Left lung (tissue), 10 donors: Measurements from ENCODE around the gene ARHGAP19. TPM values are rescaled to one million over a fixed set of nuclear protein-coding genes. Genes with fewer than 3 reads are reported as not detected.

Experiments
- ATAC-seq: fragments of 200-7000 bp; cut with Tn5 transposase; one replicate; pipeline ENCODE4 v1.9.1; 2020; ENCODE audit warnings: moderate library complexity
- DNase-seq, 4 donors: peaks; one replicate each; pipeline ENCODE4 v3.0.0-alpha.2; 2013 to 2020
- H3K27ac ChIP-seq, 2 donors: fragments of 200-600 bp; sonication (generic) in 1 of 2; one replicate each; pipeline versions ENCODE4 v1.5.0 to v1.8.0; 2020 to 2021
- H3K27me3 ChIP-seq, 2 donors: fragments of 200-600 bp; sonication (generic) in 1 of 2; one replicate each; pipeline versions ENCODE4 v1.5.0 to v1.8.0; 2020 to 2021
- H3K36me3 ChIP-seq, 2 donors: fragments of 200-600 bp; sonication (generic) in 1 of 2; one replicate each; pipeline versions ENCODE4 v1.5.0 to v1.8.0; 2020 to 2021
- H3K4me1 ChIP-seq, 2 donors: fragments of 200-600 bp; one replicate each; pipeline ENCODE4 v1.8.0; 2021
- H3K4me3 ChIP-seq, 2 donors: fragments of 200-600 bp; sonication (generic) in 1 of 2; one replicate each; pipeline versions ENCODE4 v1.5.0 to v1.8.0; 2020 to 2021; ENCODE audit warnings: mild to moderate bottlenecking in 1 of 2
- H3K9me3 ChIP-seq, 2 donors: fragments of 200-600 bp; sonication (generic) in 1 of 2; one replicate each; pipeline versions ENCODE4 v1.5.0 to v1.8.0; 2020 to 2021
- CTCF ChIP-seq, 2 donors: fragments of 200-600 bp; sonication (generic) in 1 of 2; IDR thresholded peaks; one replicate each; pipeline versions ENCODE4 v1.5.0 to v1.8.0; 2021; ENCODE audit warnings: antibody characterized with exemption in 2 of 2
- intact Hi-C, 2 donors: fragments of 100-400 bp; cut with DNase I; formaldehyde crosslinking; loops; one replicate each; pipeline versions ENCODE4 v1.11.2 to v1.14.2; 2022
- polyA plus RNA-seq, 6 donors: library from polyadenylated mRNA; unstranded; fragments of 120-200 nt; gene quantifications; one replicate each; pipeline ENCODE4 v1.2.1, GENCODE V29; 2013; ENCODE audit not compliant: insufficient read length in 6 of 6
- total RNA-seq, 2 donors: library from RNA; stranded (reverse); fragmentation: NEBNext Ultra II Directional; extraction: Animal tissue kit (Norgen Biotek cat#: 25700); gene quantifications; one replicate each; pipeline ENCODE4 v1.2.1, GENCODE V29; 2021
- donor health status: DM: no; HTN: yes; CAD: no.
- donor health status: DM: no; HTN: no; CAD: no.

The ARHGAP19 gene
- total and polyA plus RNA-seq, 8 donors: 9.8 to 30.7 (median 25.9) TPM

GRCh38 chr10:97207131-97207530 lies 85.3 kb downstream of the ARHGAP19 start:
- Histone ChIP-seq H3K4me1 (no peaks in the 10 kb centered on the region), H3K27me3 (no peaks in the 10 kb centered on the region), H3K9me3 (no peaks in the 10 kb centered on the region), H3K27ac (no peak overlapping the region), H3K4me3 (no peak overlapping the region), H3K36me3 (no peaks in the 10 kb centered on the region)
- ATAC-seq (no peak), DNase-seq (no peak)
- intact Hi-C loops: loop anchor here in 1 of 2 donors (5.0 kb wide), 1 partner anchor 135 kb away; no protein-coding TSS in a partner anchor
- TF ChIP-seq CTCF (IDR thresholded peaks at IDR 0.05): no peak

- Histone ChIP-seq H3K36me3 (no peaks in the 10 kb centered on the region), H3K27me3 (peaks cover 0 to 9% of the 10 kb centered on the region in 2 donors), H3K9me3 (no peaks in the 10 kb centered on the region), H3K4me3 (no peak overlapping the region), H3K27ac (no peak overlapping the region), H3K4me1 (no peaks in the 10 kb centered on the region)
- no peak for ATAC-seq
- TF ChIP-seq CTCF (IDR thresholded peaks at IDR 0.05): no peak
- no peak for DNase-seq
- intact Hi-C loops: loop anchor here in 1 of 2 donors (5.0 kb wide), 1 partner anchor 133 kb away; no protein-coding TSS in a partner anchor
Observed at GRCh38 chr10:97204826-97205679, 87.4 kb downstream of the ARHGAP19 start.

- no peak overlapping the region for H3K27ac ChIP-seq
- DNase-seq (no peak), ATAC-seq (no peak)
- TF ChIP-seq CTCF (IDR thresholded peaks at IDR 0.05): no peak
- no peaks in the 10 kb centered on the region for H3K36me3 ChIP-seq
- H3K27me3 ChIP-seq: peaks cover 0 to 21% of the 10 kb centered on the region in 2 donors
- no peaks in the 10 kb centered on the region for H3K9me3 ChIP-seq
- no peak overlapping the region for H3K4me3 ChIP-seq
- no peaks in the 10 kb centered on the region for H3K4me1 ChIP-seq
- intact Hi-C loops: no loop called here
Observed at GRCh38 chr10:97203220-97203619, 89.2 kb downstream of the ARHGAP19 start.

DNA sequence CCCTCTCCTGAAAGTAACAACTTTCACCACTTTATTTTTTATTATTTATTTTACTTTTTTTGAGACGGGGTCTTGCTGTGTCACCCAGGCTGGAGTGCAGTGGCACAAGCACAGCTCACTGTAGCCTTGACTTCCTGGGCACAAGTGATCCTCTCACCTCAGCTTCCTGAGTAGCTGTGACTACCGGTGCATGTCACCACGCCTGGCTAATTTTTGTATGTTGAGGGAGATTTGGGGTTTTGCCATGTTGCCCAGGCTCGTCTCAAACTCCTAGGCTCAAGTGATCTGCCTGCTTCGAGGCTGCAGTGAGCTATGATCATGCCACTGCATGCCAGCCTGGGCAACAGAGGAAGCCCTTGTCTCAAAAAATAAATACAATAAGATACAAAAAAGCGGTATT lies 91.8 kb downstream of the ARHGAP19 start:
- TF ChIP-seq CTCF (IDR thresholded peaks at IDR 0.05): no peak
- ATAC-seq: no peak
- Histone ChIP-seq H3K27ac (no peak overlapping the region), H3K4me1 (peaks cover 0 to 10% of the 10 kb centered on the region in 2 donors), H3K27me3 (peaks cover 0 to 45% of the 10 kb centered on the region in 2 donors), H3K4me3 (no peak overlapping the region), H3K9me3 (no peaks in the 10 kb centered on the region), H3K36me3 (no peaks in the 10 kb centered on the region)
- intact Hi-C loops: no loop called here
- no peak for DNase-seq

DNA sequence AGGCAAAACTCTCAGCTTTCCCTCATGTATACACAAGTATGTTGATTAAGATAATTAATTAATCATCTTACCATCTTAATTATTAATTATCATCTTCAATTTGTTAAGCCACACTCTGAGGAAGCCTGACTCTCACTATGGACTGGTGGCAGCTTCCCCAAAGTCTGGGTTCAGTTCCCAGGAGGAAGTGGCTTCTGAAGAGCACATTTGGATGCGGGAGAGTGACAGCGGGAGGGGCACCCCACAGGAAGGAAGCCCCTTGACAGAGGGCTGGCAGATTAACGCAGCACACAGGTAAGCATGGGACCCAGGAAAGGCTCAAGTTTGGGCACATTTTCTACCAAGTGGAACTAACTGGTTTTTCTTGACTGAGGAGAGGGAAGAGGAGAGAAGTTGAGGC lies 93.3 kb downstream of the ARHGAP19 start:
- Histone ChIP-seq H3K9me3 (no peaks in the 10 kb centered on the region), H3K36me3 (no peaks in the 10 kb centered on the region), H3K27me3 (peaks cover 0 to 59% of the 10 kb centered on the region in 2 donors), H3K4me1 (peaks cover 0 to 10% of the 10 kb centered on the region in 2 donors), H3K27ac (no peak overlapping the region), H3K4me3 (no peak overlapping the region)
- TF ChIP-seq CTCF (IDR thresholded peaks at IDR 0.05): no peak
- ATAC-seq (no peak), DNase-seq (no peak)
- intact Hi-C loops: no loop called here
